Activated CD8-positive, alpha-beta memory T cell treated with anti-CD3 and anti-CD28 coated beads for 24 hours (primary cell): ENCODE data around the gene PTPRN2.

Experiments
- DNase-seq: peaks from one replicate; pipeline ENCODE4 v3.0.0-alpha.2; 2020

Gene PTPRN2

DNA sequence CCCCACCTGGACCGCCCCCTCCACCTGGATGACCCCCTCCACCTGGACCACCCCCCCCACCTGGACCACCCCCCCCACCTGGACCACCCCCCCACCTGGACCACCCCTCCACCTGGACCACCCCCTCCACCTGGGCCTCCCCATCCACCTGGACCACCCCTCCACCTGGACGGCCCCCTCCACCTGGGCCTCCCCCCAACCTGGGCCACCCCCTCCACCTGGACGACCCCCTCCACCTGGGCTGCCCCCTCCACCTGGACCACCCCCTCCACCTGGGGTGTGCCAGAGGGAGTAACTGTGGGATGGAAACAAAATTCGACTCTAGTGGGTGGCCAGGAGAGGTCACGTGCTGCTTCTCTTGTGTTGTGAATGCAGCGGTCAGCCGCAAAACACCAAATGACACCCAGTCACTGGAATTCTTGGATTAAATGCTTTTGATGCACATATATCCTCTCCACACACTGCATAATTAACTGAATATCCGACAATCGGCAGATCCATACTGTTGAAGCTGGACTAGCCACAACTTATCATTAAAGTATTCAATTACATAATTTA is 316.7 kb downstream of the PTPRN2 start:
- DNase-seq, result no peak

DNA sequence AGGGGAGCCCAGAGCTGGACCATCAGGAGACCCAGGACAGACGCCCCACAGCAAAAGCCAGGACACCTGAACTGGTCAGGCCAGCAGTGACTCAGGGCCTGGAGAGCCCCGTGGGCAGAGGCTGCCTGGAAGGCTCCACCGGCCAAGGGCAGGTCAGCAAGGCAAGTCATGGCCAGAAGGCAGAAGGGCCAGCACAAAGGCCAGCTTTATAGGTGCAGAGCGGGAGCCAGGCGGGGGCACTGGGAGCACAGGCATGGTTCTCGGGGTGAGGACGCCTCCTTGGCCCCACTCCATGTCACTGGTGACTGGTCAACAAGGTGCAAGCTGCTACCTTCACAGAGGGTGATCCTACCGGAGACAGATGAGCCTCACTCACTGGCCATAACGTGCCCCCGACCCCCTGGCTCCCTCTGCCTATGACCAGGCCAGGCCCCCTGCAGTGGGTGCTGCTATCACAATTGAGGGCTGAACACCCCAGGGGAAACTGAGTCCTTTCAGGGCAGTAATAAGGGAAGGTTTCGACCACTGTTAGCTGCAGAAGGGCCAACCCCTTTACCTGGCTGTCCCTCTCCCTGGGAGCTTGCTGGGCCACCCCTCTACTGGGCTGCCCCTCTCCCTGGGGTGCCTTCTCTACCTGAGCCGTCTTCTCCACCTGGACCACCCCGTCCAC is 317.4 kb downstream of the PTPRN2 start:
- no peak for DNase-seq

DNA sequence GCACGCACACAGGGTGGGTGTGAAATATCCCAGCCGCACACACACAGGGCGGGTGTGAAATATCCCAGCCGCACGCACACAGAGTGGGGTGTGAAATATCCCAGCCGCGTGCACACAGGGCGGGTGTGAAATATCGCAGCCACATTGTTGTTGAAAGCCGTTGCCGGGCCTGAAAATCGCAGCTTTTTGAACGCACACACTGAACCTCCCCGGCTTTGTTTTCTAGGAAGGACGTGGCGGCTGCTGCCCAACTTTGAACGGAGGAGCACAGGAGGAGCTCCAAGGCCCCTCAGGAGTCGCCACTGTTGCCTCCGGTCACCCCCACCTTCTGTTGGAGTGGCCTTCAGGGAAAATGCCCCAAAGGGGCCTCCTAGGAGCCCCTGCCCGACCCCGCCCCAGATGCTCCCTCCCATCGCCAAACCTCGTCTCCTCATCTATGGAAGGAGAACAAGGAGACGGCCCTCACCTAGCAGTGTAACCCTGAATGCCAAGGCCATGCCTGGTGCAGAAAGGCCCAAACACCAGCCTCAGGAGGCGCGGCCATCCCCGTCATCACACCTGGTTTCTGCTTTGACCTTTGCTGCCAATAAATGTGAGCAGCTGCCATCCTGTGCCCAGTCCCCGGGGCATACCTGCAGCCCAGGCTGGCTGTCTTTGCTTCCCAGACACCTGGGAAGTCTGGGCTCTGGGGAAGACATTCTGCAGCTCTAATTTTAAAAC is 318.6 kb downstream of the PTPRN2 start:
- no peak for DNase-seq

DNA sequence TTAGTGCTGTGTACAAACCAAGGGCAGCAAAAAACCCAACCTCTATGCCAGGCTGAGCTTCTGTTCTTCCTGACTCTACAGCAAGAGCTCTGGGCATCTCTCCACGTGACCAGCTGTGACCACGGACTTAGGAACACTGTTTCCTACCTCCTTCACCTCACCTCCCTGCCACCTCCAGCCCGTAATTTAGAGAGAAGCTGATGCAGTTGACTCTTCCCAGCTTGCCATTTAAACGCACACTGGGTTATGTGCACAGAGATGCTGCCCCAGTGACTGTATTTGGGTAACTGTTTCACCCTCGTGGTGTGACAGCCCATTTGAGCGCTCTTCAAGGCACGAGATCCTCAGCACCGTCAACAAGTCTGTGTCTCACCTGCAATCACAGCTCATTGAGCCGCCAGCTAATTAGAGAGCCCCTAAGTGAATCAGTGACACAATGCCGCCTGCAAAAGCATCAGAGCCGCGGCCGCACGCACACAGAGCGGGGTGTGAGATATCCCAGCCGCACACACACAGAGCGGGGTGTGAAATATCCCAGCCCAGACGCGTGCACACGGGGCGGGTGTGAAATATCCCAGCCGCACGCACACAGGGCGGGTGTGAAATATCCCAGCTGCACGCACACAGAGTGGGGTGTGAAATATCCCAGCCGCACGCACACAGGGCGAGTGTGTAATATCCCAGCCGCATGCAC is 319.7 kb downstream of the PTPRN2 start:
- no peak for DNase-seq

DNA sequence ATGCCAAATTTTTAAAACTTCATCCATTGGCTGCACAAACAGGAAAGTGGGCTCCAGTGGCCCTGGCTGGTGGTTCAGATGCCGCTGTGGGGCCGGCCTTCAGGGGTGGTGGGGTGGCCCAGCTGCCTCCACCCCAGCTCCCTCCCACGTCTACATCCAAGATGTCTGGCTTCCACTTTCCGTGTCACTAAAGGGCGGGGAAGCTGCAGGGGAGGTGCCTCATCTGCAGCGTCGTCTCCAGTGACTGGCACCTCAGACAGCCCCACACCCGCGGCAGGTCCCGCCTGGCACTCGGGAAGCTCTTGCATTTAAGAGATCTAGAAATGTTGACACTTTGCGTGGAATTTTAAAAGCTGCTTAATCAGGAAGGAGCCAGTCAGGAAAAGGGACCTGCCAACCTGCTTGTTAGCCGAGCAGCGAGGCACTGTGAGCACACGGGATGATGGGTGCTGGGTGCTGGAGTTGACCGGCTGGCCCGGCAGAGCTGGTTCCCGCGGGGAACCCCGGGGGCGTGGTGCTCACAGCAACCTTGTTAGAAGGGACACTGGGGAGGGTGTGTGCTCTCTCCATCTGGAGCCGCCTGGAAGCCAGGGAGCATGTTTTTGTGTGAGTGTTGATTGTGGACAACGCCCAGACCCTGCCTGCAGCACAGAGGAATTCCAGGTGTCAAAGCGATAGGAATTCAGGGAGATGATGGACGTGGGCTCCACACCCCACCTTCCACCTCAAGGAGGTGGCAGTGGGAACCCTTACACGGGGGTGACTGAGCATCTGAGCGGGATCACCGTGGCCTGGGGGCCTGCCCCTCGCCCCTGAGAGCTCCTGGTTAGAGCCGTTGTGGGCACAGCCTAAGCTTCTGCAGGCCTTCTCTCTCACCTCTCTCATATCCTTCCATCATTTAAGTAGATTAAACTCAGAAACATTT is 320.5 kb downstream of the PTPRN2 start:
- DNase-seq, result no peak

DNA sequence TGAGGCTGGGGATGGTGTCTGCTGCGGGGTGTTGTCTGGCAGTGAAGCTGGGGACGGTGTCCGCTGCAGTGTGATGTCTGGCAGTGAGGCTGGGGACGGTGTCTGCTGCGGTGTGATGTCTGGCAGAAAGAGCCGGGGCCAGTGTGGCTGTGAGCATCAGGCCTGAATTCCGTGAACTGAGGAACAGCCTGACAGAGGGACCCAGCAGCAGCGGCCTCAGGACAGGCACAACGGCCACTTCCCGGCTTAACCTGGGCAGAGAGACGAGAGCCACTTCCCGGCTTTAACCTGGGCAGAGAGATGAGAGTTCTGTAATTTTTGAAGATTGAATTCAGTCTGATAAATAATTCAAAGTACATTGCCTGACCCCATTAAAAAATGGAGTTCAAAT is 321.2 kb downstream of the PTPRN2 start:
- DNase-seq, result no peak

DNA sequence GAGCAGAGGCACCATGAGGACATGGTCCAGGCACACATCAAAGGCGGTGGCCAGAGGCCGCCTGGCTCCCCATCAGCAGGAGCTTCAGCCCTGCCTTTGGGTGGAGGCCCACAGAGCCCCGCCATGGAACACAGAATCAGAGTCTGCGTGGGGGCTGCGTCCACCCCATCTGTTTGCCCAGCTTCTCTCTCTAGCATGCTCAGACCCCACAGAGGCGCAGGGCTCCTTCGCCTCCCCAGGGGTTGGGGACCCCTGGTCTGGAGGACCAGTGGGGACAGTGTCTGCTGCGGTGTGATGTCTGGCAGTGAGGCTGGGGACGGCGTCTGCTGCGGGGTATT is 321.9 kb downstream of the PTPRN2 start:
- DNase-seq, result no peak

DNA sequence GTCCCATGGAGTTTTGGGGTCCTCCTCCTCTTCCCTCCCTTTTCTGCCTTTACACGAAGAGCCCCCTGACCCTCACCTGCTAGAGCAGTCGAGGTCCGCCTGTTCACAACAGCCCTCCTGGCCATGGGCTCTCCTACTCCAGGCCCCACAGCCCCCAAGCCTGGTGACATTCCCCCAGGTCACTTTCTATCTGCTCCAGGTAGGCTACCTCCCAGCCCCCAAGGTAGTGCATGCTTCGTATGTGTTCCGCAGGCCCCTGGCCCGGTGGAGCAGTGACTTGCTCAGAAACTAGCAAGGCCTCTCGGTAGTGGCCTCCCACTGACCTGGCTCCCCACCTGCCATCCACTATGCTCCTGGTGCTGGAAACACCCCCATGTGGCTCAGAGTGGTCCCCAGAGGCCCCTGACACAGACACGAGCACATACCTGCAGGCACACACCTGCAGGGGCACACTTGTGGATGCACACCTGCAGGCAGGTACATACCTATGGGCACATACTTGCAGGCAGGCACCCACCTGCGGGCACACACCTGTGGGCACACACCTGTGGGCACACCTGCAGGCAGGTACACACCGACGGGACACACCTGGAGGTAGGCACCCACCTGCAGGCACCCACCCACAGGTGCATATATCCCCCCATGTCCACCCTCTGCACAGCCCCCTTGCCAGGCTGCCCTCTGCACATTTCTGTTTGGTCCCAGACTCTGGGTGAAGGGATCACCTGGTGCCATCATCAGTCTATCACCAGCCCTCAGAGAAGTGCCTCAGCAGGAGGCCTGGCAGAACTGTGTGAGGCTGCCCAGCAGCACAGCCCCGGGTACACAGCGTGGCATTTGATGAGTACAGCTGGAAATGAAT is 322.5 kb downstream of the PTPRN2 start:
- DNase-seq, result no peak

DNA sequence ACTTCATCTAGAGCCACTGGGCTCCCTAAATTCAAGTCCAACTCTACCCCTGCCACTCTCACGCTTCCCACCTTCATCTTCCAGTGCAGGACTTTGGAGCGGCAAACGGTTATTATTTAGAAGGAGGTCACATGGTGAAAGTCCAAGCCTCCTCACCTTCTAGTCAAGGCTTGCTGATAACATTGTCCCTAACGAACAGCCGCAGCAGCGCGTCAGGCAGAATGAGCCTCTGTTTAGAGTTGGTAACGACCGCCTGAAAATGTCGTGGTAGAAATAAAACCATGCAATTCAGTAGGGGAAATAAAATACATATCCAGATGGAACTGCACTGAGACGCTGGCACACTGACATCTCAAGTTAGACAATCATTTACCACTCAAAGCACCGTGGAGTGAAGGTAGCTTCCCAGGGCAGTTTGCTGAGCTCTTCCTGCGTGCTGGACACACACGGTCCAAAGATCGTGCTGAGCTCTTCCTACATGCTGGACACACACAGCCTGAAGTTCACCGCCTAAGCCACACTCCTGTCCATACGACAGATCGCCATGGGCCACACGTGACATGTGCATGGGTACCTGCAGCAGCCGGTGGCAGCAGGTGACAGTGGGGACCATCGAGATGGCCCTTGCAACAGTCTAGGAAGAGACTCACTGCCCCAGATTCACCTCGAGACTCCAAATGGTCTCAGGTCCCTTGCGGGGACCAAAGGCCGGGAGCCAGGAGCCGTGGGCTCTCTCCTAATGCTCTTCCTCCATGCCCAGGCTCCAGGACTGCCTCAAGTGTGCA is 323.5 kb downstream of the PTPRN2 start:
- DNase-seq, result no peak

DNA sequence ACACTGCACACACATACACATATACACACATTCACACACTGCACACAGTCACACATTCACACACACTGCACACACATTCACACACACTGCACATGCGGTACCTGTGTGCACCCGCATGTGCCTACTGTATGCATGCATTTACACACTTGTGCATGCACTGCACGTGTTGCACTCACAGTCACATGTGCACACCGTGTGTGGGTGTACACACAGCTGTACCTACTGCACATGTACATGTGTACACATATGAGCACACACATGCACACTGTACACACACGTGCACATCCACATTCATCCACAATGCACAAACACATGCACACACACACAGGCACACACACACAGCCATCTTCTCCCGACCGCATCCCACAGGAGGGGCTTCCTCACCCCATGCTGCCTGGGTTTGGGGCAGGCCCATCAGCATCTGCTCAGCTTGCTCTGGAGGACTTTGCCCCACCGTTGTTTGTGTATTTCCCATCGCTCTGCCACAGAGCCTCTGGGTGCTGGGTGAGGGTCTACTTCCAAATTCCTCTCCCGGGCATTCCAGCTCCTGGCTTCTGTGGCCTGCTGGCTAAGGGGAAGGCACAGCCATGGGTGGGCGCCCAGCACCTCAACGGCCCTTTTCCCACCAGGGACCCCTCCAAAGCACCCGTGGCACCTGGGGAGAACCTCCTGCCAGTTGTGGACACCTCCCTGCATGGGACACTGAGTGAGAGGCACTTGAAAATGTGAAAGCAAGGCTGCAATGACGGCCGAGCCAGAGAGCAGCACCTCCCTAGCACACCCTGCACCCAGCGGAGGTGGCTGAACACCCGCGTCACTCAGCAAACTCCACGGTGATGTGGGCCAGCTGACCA is 324.3 kb downstream of the PTPRN2 start:
- no peak for DNase-seq

DNA sequence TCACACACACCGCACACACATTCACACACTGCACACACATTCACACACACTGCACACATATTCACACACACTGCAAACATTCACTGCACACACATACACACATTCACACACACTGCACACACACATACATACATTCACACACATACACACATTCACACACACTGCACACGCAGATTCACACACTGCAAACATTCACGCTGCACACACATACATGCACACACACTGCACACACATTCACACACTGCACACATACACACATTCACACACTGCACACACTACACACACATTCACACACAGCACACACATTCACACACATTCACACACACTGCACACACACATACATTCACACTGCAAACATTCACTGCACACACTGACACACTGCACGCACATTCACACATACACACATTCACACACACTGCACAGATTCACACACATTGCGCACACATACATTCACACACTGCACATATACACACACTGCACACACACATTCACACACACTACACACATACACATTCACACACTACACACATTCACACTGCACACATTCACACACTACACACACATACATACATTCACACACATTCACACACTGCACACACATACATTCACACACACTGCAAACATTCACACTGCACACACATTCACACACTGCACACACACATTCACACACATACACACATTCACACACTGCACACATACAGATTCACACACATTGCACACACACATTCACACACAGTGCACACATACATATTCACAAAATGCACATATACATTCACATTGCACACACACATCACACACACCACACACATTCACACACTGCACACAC is 325.1 kb downstream of the PTPRN2 start:
- DNase-seq, result no peak

DNA sequence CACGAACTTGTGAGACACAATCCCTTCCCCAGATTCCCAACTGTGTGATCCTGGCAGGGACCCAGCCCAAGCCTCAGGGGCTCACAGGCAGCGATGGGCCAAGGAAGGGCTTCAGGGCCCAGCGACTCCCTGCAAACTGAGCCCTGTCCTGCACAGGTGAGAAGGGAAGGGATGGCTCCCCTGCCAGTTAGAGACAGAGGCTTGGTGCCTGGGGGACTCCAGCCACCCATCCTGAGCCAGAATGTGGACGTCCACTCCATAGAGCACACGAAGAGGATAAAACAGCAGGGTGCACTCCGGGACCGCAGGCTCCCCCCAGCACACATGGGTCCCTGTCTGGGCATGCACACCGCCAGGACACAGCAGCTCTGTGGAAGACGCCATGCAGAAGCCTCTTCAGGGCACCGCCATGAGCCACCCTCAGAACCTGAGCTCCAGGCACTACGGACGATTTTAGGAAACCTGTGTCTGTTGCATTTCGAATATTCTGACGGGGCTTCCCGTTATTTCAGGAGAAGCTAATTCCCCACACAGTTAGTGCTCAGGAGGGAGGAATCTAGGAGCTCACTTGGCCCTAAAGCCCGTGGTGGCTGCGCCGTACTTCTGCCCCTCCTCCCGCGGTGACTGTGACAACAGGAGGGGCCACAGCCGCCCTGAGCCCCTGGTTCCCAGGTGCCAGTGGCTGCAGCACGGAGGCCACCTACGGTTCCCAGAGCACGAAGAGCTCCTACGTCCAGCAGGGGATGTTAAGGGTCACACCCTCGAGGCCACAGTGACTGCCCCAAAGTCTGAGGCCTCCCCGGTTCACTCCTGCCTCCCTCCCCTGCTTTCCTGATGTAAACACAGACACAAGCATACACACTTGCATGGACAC is 326.0 kb downstream of the PTPRN2 start:
- no peak for DNase-seq

DNA sequence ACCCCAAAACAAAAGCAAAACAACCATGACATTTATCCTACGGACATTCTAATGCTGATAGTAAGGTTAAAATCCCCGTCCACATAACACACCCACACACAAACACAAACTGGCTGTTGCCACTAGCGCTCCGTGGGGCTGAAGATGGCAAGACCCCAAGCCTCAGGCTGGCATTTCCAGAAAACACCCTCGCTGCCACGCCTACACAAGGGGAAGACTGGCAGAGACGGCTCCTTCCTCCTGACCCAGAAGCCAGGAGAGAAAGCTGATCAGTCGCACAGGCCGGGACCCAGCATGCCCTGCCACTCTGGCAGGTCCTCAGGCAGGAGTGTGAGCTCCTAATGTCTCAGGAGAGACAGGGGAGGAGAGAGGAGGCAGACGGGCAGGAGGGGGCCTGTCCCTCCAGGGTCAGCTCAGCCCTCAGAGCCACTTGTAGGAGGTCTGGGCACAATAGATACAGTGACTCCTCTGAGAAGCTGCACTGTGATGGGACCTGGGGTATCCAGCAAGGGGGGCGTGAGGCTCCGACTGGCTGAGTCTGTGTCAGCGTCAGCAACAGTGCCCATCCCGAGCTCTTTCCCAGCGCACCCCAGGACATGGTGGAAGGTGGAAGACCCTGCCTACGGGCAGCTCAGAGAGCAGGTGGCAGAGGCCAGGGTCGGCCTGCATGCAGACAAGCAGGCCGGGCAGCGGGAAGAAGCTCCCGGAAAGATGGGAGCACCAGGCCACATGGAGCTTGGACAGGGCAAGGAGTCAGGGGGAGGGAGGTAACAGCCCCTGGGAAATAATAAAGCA is 326.9 kb downstream of the PTPRN2 start:
- no peak for DNase-seq

DNA sequence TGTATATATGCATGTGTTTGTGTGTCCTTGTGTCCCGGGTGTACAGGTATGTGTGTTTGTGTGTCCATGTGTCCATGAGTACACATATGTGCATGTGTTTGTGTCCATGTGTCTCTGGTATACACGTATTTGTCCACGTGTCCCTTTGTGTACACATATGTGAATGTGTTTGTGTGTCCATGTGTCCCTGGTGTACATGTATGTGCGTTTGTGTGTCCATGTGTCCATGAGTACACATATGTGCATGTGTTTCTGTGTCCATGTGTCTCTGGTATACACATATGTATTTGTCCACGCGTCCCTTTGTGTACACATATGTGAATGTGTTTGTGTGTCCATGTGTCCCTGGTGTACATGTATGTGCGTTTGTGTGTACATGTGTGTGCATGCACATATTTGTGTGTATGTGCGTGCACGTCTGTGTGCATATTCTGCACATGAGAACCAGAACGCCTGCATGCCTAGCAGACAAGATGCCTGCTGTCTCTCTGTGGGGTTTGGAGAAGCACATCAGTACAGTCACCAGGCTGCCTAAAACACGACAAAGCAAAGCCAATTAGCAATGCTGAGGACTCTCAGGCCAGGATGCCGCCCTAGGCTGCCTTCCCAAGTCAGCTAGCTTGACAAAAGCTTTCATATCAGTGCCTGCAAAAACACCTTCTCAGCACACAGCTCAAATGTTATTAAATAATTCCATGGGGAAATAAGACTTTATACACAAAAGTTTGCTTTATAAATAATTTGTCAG is 327.8 kb downstream of the PTPRN2 start:
- no peak for DNase-seq

DNA sequence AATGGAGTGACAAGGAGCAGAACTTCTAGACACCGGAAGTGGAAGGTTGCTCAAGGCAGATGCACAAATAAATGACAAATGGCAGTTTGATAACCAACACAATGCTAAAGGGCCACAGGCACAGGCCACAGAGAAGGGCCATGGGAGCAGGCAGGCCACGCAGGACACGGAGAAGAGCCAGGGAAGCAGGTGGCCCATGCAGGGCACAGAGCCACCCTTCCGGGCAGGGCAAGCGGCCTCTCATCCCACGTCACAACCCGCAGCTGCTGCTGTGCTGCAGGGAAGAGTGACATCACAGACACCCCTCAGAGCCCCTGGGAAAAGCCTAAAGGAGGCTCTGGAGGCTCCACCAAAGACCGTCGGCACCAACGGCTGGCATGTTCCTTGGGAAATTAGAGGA is 328.5 kb downstream of the PTPRN2 start:
- DNase-seq, result no peak

DNA sequence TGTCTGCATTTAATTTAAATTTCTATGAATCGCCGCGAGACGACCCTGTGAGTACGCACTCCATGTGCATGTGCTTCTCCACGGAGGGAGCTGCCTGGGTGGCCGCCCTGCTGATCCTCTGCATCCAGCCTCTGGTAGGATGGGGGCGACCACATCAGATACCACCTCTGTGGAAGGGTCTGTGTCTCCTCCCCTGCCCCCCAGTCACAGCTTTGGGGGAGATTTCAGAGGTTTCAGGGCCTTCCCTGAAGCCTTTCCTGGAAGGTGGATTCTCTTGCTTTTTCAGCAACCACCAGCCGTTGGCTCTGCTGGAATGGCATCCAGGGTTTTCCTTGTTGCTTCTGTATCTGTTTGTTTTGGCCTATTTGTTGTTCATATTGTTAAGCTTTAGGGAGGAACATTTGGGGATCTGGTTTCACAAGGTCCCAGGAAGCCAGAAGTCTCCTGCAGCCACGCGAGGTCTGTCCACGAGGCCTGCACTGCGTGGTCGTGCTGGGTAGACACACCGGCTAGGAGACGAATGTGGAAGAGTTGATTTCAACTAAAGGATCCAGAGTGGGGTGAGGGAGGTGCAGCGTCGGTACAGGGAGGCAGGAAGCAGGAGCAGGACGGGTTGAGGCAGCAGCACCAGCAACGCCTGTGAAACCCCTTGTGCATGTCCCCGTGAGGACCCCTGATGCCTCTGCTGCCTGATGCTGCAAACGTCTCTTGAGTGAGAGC is 329.1 kb downstream of the PTPRN2 start:
- no peak for DNase-seq
